SK-N-SH (cell line): ENCODE measurements around the gene RAB40C. TPM values are rescaled to one million over a fixed set of nuclear protein-coding genes. Genes with fewer than 3 reads are reported as not detected.

Experiments
- CTCF ChIA-PET: fragments of 300-600, 350-600 bp; formaldehyde crosslinking; extraction: SDS; loops from one replicate; lab custom pipeline; 2021; lab: Yijun Ruan, JAX
- POLR2A ChIA-PET: fragments of 350-600 bp; sonication (Branson Sonifier 250); formaldehyde crosslinking; extraction: SDS; loops from one replicate; lab custom pipeline; 2020; ENCODE audit warnings: antibody characterized with exemption, inconsistent platforms; lab: Yijun Ruan, JAX
- DNase-seq: peaks from one replicate; pipeline ENCODE4 v3.0.0; 2012
- H2AFZ ChIP-seq: fragments of 200-600 bp; sonication (generic); 2 replicates; pipeline ENCODE4 v1.8.1; 2016; ENCODE audit warnings: antibody characterized with exemption, mild to moderate bottlenecking, low read depth
- H3F3A ChIP-seq: fragments of 200-600 bp; sonication (generic); replicated peaks from 2 replicates; pipeline ENCODE3; 2016; ENCODE audit warnings: antibody characterized with exemption, mild to moderate bottlenecking; ENCODE audit not compliant: insufficient read depth
- H3K27ac ChIP-seq, 2 experiments: fragments of 200-500 bp in 1 of 2; fragments of 200-600 bp in 1 of 2; sonication (Bioruptor generic) in 1 of 2; sonication (generic), shearing (Covaris generic) in 1 of 2; 2 replicates each; pipeline versions ENCODE4 v1.5.1 to v1.6.1; 2014 to 2016; ENCODE audit warnings: low read depth in 2 of 2, inconsistent platforms in 1 of 2, low read length in 1 of 2, mild to moderate bottlenecking in 1 of 2, mixed read lengths in 1 of 2
- H3K27me3 ChIP-seq: fragments of 200-600 bp; sonication (generic), shearing (Covaris generic); 2 replicates; pipeline ENCODE4 v1.6.1; 2016; ENCODE audit warnings: mixed run types; ENCODE audit not compliant: insufficient read depth
- H3K36me3 ChIP-seq, 2 experiments: fragments of 200-500 bp in 1 of 2; fragments of 200-600 bp in 1 of 2; sonication (Bioruptor generic) in 1 of 2; sonication (generic) in 1 of 2; replicated peaks in 1 of 2; 2 replicates each; pipeline versions ENCODE3 to v1.5.1; 2014 to 2016; ENCODE audit warnings: low read length in 1 of 2, mild to moderate bottlenecking in 1 of 2; ENCODE audit not compliant: insufficient read depth in 2 of 2, control insufficient read depth in 1 of 2
- H3K4me1 ChIP-seq, 2 experiments: fragments of 200-500 bp in 1 of 2; fragments of 200-600 bp in 1 of 2; sonication (Bioruptor generic) in 1 of 2; sonication (generic), shearing (Covaris generic) in 1 of 2; 2 replicates each; pipeline versions ENCODE4 v1.5.1 to v1.6.1; 2014 to 2016; ENCODE audit warnings: low read depth in 1 of 2, low read length in 1 of 2, mixed run types in 1 of 2; ENCODE audit not compliant: insufficient read depth in 2 of 2, control insufficient read depth in 1 of 2
- H3K4me2 ChIP-seq: fragments of 200-600 bp; sonication (generic), shearing (Covaris generic); 2 replicates; pipeline ENCODE4 v1.6.1; 2017; ENCODE audit warnings: mixed run types
- H3K4me3 ChIP-seq, 2 experiments: fragments of 200-500 bp in 1 of 2; fragments of 200-600 bp in 1 of 2; sonication (Bioruptor generic) in 1 of 2; sonication (generic), shearing (Covaris generic) in 1 of 2; 2 replicates each; pipeline versions ENCODE4 v1.5.1 to v1.8.1; 2014 to 2016; ENCODE audit warnings: low read depth in 2 of 2, inconsistent platforms in 1 of 2, low read length in 1 of 2, mild to moderate bottlenecking in 1 of 2, mixed read lengths in 1 of 2, moderate library complexity in 1 of 2
- H3K79me2 ChIP-seq: fragments of 200-600 bp; sonication (generic); 2 replicates; pipeline ENCODE4 v1.8.1; 2017; ENCODE audit warnings: mild to moderate bottlenecking; ENCODE audit not compliant: insufficient read depth
- H3K9ac ChIP-seq: fragments of 200-600 bp; sonication (generic); 2 replicates; pipeline ENCODE4 v1.6.1; 2017; ENCODE audit warnings: mixed run types
- H3K9me2 ChIP-seq: fragments of 200-600 bp; sonication (generic); 2 replicates; pipeline ENCODE4 v1.6.1; 2017; ENCODE audit warnings: mixed run types
- H3K9me3 ChIP-seq: fragments of 200-600 bp; sonication (generic); 2 replicates; pipeline ENCODE4 v1.6.1; 2017; ENCODE audit warnings: mixed run types, mild to moderate bottlenecking, moderate library complexity
- H4K20me1 ChIP-seq: fragments of 200-600 bp; sonication (generic); 2 replicates; pipeline ENCODE4 v1.6.1; 2017; ENCODE audit warnings: mild to moderate bottlenecking, mixed run types; ENCODE audit not compliant: insufficient read depth
- CHD2 ChIP-seq: fragments of 150-350 bp; IDR thresholded peaks from 2 replicates; pipeline ENCODE4 v1.6.1; 2018; ENCODE audit warnings: low read length; ENCODE audit not compliant: partially characterized antibody
- ELF1 ChIP-seq: IDR thresholded peaks from 2 replicates; pipeline ENCODE4 v1.4.0; 2012
- EP300 ChIP-seq, 2 experiments: IDR thresholded peaks; 2 replicates each; pipeline versions ENCODE4 v1.4.0 to v1.6.1; 2012; ENCODE audit warnings: borderline replicate concordance in 1 of 2, low read depth in 1 of 2, low read length in 1 of 2
- FOSL2 ChIP-seq: IDR thresholded peaks from 2 replicates; pipeline ENCODE4 v1.4.0; 2012; ENCODE audit warnings: low read depth, mild to moderate bottlenecking, moderate library complexity, borderline replicate concordance
- GABPA ChIP-seq: IDR thresholded peaks from 2 replicates; pipeline ENCODE4 v1.4.0; 2012; ENCODE audit warnings: low read depth, mild to moderate bottlenecking
- GATA2 ChIP-seq: sonication (generic); formaldehyde crosslinking; IDR thresholded peaks from 2 replicates; pipeline ENCODE4 v1.5.0; 2020; ENCODE audit warnings: mild to moderate bottlenecking, missing genetic modification reagents
- JUND ChIP-seq: IDR thresholded peaks from 2 replicates; pipeline ENCODE4 v1.4.0; 2012
- MXI1 ChIP-seq: IDR thresholded peaks from 2 replicates; pipeline ENCODE4 v1.6.1; 2012; ENCODE audit warnings: mild to moderate bottlenecking, low read depth, low read length, improper control_type of control experiment
- NRF1 ChIP-seq: IDR thresholded peaks from 2 replicates; pipeline ENCODE4 v1.6.1; 2012; ENCODE audit warnings: low read depth, mild to moderate bottlenecking, low read length
- PBX3 ChIP-seq: IDR thresholded peaks from 2 replicates; pipeline ENCODE4; 2012
- POLR2AphosphoS5 ChIP-seq: IDR thresholded peaks from 2 replicates; pipeline ENCODE4 v1.6.1; 2012; ENCODE audit warnings: low read depth, low read length
- RCOR1 ChIP-seq: fragments of 150-350 bp; IDR thresholded peaks from 2 replicates; pipeline ENCODE4 v1.6.1; 2017; ENCODE audit warnings: antibody characterized with exemption, low read length
- RFX5 ChIP-seq: IDR thresholded peaks from 2 replicates; pipeline ENCODE4 v1.6.1; 2012; ENCODE audit warnings: mild to moderate bottlenecking, improper control_type of control experiment, low read length
- RXRA ChIP-seq: IDR thresholded peaks from 2 replicates; pipeline ENCODE4 v1.4.0; 2012; ENCODE audit warnings: low read depth, mild to moderate bottlenecking, borderline replicate concordance
- SIN3A ChIP-seq: IDR thresholded peaks from 2 replicates; pipeline ENCODE4 v1.6.1; 2012; ENCODE audit warnings: low read depth, mild to moderate bottlenecking, low read length, moderate library complexity, borderline replicate concordance
- SMC3 ChIP-seq: IDR thresholded peaks from 2 replicates; pipeline ENCODE4 v1.6.1; 2012; ENCODE audit warnings: low read depth, low read length, improper control_type of control experiment
- TAF1 ChIP-seq: IDR thresholded peaks from 2 replicates; pipeline ENCODE4 v1.6.1; 2012; ENCODE audit warnings: low read depth, mild to moderate bottlenecking, low read length, moderate library complexity, borderline replicate concordance
- TCF12 ChIP-seq: IDR thresholded peaks from 2 replicates; pipeline ENCODE4 v1.4.0; 2012
- YY1 ChIP-seq: IDR thresholded peaks from 2 replicates; pipeline ENCODE4 v1.4.0; 2012; ENCODE audit warnings: low read depth, mild to moderate bottlenecking
- WGBS: methylation state at CpG from one replicate; pipeline ENCODE4 v1.1.6; 2017; ENCODE audit warnings: low lambda C conversion rate; 5-methylcytosine and 5-hydroxymethylcytosine counted together
- polyA plus RNA-seq, 3 experiments: library from polyadenylated mRNA; depleted of rRNA; stranded (reverse); fragments of >200 nt; gene quantifications; 2 replicates each; pipeline ENCODE4 v1.2.3, GENCODE V29; 2012

The RAB40C gene
- polyA plus RNA-seq, 1 of the 3 experiments (the other 2 are of a cell fraction): 13.0 TPM

GRCh38 chr16:567373-568256 lies 22.3 kb upstream of the RAB40C start:
- H3K9me2 ChIP-seq: no peaks in the 10 kb centered on the region
- ChIA-PET CTCF (interaction anchor here (1.1 to 2.0 kb wide), 2 partner anchors 41 to 141 kb away, joined by 3 to 5 read pairs; no protein-coding TSS in a partner anchor), POLR2A (interaction anchor here (0.6 to 1.1 kb wide), 2 partner anchors 9 to 143 kb away, joined by 3 read pairs; no protein-coding TSS in a partner anchor)
- H3K4me1 ChIP-seq: peaks cover 11 to 62% of the 10 kb centered on the region in 2 experiments; a peak in 2 of 4 replicates
- no peak for TF ChIP-seq PBX3
- no peak for TF ChIP-seq FOSL2
- TF ChIP-seq SMC3: no peak
- TF ChIP-seq YY1: no peak
- no peak for TF ChIP-seq TAF1
- no peak for TF ChIP-seq RFX5
- TF ChIP-seq POLR2AphosphoS5: no peak
- TF ChIP-seq TCF12: no peak
- TF ChIP-seq NRF1: no peak
- no peak for TF ChIP-seq CHD2
- no peaks in the 10 kb centered on the region for H3K27me3 ChIP-seq
- H3K79me2 ChIP-seq: peaks cover 17% of the 10 kb centered on the region
- no peak overlapping the region for H3K4me2 ChIP-seq
- H3K27ac ChIP-seq: peak overlapping the region in 1 of 2 experiments; percentile 95; a peak in 2 of 4 replicates
- no peaks in the 10 kb centered on the region for H4K20me1 ChIP-seq
- H3K4me3 ChIP-seq: no peak overlapping the region
- WGBS: 94% methylated on average over 6 of the region's 35 CpGs
- H3K9me3 ChIP-seq: no peaks in the 10 kb centered on the region
- H2AFZ ChIP-seq: no peak overlapping the region
- no peak for DNase-seq
- no peaks in the 10 kb centered on the region for H3F3A ChIP-seq
- peaks cover 0 to 2% of the 10 kb centered on the region in 2 experiments for H3K36me3 ChIP-seq
- H3K9ac ChIP-seq: no peak overlapping the region

- CTCF ChIA-PET: interaction anchor here (1.0 to 2.0 kb wide), 2 partner anchors 25 to 42 kb away, joined by 3 to 5 read pairs; no protein-coding TSS in a partner anchor
- Histone ChIP-seq H3K9me3 (no peaks in the 10 kb centered on the region), H3K36me3 (peaks cover 0 to 4% of the 10 kb centered on the region in 2 experiments), H3K79me2 (peaks cover 17% of the 10 kb centered on the region), H3K27me3 (no peaks in the 10 kb centered on the region), H2AFZ (peak overlapping the region; percentile 81; the same call in 1 of the 2 replicates), H3K9me2 (no peaks in the 10 kb centered on the region), H3K4me2 (peak overlapping the region; percentile 92), H3F3A (no peaks in the 10 kb centered on the region), H4K20me1 (no peaks in the 10 kb centered on the region), H3K4me3 (peak overlapping the region; percentile 62 to 93; a peak in 3 of 4 replicates), H3K9ac (peak overlapping the region; percentile 81; the same call in 1 of the 2 replicates), H3K27ac (peak overlapping the region in 1 of 2 experiments; percentile 90; a peak in 2 of 4 replicates), H3K4me1 (peaks cover 11 to 62% of the 10 kb centered on the region in 2 experiments; a peak in 2 of 4 replicates)
- no peak for TF ChIP-seq GABPA
- TF ChIP-seq TCF12: no peak
- no peak for TF ChIP-seq RXRA
- no peak for TF ChIP-seq MXI1
- TF ChIP-seq GATA2 (CRISPR knock-in tag): no peak
- TF ChIP-seq SIN3A: no peak
- TF ChIP-seq PBX3: no peak
- TF ChIP-seq EP300 (IDR thresholded peaks at IDR 0.05; ENCODE audit: borderline replicate concordance in 1 of 2, low read depth in 1 of 2, low read length in 1 of 2): no peak
- TF ChIP-seq RCOR1: no peak
- TF ChIP-seq JUND: no peak
- no peak for TF ChIP-seq ELF1
- DNase-seq: no peak
- POLR2A ChIA-PET: interaction anchor here (1.2 kb wide), 1 partner anchor 20 kb away, joined by 3 read pairs; no protein-coding TSS in a partner anchor
- 89% methylated on average over 9 of the region's 11 CpGs for WGBS
Measured at GRCh38 chr16:568401-569258, 21.2 kb upstream of the RAB40C start.
